Measurements from ENCODE around the gene AP1B1.
"Not testable (repeated sequence)": the region's sequence is repeated elsewhere in the genome, so short reads cannot be mapped to it uniquely, and the experiment has no call there.

Gene AP1B1

DNA sequence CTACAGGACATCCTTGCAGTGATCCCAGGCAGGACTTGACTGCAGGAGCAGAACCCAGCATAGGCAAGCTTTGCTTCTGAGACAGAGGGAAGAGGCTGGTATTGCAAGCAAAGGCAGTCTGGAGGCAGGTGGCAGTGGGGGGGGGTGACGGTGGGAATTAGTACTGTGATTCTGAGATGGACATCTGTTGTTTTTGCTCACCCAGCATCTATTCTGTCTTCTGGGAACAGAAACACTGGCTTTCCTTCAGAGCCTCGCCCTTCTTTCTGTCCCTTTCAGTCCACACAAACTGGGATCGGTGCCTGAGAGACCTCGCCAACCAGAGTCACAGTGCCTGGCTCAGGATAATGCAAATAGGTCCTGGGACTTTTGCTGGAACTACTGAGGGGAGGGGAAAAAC, 41.7 kb downstream of the AP1B1 start:
- no peak for DNase-seq

DNA sequence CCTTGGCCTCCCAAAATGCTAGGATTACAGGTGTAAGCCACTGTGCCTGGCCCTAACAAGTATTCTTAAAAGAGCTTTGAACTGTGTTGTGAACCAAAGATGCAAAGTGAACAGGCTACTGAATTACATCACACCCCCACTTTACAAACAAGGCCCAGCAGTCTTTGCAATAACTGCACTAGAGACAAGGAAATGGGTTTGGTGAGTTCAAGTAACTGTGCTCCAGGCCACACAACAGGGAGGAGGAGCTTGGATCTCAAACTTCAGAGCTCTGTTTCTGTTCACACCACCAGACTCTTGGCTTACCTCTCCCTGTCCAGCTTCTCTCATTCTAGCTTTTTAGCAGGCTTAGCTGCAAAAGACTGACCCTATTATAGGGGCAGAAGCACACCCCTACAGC, 42.4 kb downstream of the AP1B1 start:
- no peak for DNase-seq

DNA sequence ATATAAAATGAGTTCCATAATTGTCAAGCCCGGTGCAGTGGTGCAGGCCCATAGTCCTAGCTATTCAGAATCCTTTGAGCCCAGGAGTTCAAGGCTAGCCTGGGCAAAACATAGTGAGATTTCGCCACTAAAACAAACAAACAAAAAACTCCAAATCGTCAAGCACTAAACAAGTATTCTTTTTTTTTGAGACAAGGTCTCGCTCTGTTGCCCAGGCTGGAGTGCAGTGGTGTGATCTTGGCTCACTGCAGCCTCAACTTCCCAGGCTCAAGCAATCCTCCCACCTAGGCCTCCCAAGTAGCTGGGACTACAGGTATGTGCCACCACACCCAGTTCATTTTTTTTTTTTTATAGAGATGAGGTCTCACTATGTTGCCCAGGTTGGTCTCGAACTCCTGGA, 43.5 kb downstream of the AP1B1 start:
- DNase-seq = not testable (repeated sequence)

DNA sequence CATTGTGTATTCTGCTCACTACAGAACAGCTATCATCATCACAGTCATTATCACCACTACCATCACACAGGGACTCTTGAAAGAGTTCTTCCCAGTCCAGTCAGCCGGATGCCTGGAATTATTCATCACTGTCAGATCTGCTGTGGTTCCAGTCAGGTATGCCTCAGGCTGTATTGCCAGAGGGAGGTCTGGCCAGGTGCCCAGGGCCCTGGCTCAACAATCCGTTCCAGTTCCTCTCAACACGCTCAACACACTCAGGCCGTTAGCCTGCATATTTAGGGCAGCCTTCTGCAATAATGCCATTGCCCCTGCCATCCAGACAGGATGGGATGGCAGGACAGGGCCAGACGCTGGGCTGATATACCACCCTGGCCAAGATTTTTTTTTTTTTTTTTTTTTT, 44.2 kb downstream of the AP1B1 start:
- DNase-seq = no peak

DNA sequence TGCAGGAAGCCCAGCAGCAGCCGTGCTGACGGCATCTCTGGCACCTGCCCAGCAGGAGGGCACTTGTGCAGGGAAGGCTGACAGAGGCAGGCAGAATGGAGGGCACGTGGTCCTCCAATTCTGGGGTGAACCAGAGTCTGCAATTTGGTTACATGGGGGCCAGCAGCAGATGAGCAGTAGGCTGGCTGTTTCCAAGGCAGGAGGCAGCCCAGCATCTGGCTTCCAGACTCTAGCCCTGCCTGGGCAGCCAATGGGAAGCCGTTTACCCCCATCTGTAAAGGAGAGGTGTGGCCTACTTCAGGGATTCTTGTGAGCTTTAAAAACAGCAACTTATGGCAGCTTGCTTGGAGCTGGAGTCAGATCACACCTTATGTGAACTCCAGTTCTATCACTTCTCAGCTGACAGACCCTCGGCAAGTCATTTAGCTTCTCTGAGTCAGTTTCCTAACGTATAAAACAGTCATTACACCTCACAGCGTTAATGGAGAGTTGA, 45.0 kb downstream of the AP1B1 start:
- no peak for DNase-seq

DNA sequence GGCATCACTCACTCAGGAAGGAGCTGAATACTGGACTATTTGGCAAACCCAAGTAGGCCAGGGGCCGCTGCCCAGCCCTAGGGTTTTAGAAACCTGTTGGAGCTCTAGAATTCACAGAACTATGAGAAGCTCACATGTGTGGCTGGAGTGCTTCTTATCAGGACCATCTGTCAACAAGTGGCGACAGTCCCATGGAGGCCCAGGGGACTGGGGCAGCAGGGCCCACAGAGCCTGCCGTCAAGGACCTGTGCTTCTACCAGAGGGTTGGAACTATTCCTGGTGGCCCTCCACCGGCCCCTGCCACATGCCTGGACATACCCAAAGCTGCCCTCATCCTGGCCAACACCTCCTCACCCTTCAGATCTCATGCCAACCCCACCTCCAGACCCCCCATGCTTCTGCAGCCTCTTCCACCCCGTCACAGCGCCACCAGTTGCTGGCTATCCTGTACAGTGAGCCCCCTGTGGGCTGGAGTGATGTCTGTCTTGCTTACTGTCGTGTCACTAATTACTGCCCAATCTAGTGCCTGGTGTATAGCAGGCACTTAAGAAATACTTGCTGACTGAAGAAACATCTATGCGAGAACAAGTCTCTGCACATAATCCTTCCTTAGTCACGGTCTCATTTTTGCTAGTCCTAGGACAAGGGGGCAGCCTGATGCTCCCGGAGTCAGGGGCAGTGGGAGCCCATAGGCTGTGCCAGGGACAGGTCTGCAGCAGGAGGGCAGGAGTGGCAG, 45.6 kb downstream of the AP1B1 start:
- no peak for DNase-seq

DNA sequence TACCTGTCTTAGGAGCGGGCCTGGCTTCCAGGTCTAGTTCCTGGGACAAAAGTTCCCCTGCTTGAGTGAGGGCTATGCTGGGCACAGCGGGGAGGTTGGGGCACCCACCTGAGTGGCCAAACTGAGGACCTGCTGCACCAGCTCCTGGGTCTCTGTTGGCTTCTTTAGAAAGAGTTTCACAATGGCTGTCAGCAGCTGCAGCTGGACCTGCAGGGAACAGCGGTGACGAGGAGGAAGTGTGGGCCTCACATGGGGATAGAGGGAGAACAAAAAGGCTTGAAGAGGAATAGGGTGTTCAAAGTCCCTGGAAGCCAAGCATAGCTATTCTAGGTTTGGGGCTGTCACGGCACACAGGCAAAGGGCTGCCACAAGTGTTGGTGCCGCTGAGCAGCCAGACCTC, 46.2 kb downstream of the AP1B1 start:
- no peak for DNase-seq

DNA sequence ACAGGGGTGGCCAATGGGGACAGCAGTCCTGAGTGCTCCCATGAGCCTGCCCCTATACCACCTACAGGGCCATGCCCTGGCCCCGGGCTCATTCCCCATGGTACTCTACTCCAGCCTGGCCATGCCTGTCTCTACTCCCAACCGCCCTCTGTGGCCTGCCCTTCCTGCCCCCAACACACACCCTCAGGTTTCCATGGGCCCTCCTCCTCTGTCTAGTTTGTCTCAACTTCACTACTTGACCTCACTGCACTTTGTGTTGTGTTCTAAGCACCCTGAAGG, 46.6 kb downstream of the AP1B1 start:
- DNase-seq = no peak

DNA sequence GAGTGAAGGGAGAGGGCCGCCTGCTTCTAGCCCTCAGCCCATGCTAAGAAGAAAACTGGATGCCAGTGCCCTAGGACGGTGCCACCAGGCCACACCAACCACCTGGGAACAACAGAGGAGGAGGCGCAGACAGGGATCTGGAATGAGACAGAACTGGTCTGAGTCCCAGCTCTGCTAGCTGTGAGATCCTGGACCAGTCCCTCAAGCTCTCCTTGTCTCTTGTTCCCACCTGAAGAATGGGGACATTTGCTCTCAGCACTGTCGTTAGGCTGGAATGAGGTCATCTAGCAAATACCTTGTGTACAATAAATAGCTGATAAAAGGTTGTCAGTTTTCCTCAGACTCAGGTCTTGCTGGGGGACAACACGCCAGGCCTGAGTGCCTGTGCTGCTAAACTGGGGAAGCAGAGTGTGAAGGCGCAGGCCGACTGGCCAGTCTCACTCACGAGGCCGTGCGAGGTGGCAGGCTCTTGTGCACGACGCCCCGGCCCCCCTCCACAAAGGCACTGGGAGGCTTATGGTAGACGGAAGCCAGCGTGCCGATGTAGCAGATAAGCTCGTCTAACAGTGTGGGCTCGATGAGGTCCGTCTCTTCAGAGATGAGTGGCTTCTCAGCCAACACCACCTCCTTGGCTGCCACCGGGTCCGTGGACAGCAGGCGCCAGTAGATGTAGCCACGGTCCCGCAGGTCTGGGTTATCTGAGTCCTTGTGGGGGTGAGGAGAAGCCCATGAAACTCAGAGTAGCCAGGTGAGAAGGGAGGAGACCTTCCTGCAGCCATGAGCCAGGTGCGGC, 47.1 kb downstream of the AP1B1 start:
- no peak for DNase-seq

DNA sequence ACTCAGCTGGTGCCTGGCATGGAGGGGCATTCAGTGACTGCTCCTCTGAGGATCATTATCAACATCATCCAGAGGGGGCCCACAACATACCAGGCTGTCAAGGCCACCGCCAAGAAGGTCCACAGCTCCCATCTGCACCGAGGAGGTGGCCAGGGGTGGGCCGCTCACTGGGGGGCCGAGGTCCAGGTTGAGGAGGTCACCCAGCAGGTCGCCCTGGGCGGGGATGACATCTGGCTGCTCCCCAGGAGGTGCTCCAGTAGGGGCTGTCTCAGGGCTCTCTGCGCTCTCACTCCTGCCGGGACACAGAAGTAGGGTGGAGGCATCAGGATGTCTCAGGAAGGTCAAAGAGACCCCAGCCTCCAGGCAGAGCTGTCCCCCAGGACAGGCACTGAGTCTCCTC, 47.8 kb downstream of the AP1B1 start:
- DNase-seq = no peak

DNA sequence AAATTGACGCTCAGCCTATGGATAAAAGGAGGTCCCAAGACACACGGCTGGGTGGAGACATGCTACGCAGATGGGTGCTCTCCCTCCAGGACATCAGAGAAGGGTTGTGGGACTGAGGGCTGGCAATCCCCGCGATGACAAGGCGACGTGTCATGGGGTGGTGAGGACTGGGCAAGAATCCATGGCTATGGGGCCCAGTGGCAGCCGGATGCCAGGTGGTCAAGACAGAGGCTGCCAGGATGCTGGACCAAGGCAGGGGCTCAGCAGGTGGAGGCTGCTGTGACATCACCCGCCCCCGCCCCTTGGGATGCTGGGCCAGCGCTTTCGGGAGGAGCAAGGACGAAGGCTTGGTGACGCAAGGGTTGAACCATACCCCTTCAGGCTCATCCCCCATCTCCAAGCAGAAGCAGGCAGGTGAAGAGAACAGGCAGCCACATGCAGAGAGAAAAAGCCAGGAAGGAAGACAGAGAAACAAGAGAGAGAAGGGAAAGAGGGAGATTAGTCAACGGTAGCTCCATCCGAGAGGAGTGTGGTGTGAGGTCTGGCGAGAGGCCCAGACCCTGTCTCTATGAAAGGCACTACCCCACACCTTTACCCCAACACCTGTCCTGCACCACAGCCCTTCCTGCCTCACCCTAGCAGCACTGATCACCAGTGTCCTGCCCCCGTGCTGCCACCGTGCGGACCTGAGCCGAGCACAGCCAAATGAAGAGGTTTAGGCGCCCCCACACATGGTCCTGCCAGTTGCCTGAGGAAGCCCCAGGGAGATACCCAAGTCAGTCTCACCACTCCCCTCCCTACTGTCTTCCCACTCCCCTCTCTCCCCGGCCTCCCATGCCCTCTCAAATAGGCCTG, 48.8 kb downstream of the AP1B1 start:
- no peak for DNase-seq

DNA sequence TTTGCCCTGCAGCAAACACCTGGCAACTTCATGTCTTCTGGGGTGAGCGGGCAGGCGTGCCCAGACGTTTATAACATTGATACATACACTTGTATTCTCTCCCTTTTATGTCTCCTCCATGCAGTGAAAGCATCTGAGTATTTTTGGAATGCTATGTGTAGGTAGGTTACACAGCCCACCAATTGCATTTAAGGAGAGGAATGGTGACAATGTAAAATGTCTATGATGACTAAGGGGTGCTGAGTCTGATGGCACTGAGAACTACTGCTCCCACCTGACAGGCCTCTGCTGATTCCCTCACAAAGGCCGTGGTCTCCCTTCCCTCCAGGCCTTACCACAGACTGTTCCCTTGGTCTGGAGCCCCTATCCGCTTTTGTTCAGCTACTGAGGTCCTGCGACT, 50.0 kb downstream of the AP1B1 start:
- no peak for DNase-seq

DNA sequence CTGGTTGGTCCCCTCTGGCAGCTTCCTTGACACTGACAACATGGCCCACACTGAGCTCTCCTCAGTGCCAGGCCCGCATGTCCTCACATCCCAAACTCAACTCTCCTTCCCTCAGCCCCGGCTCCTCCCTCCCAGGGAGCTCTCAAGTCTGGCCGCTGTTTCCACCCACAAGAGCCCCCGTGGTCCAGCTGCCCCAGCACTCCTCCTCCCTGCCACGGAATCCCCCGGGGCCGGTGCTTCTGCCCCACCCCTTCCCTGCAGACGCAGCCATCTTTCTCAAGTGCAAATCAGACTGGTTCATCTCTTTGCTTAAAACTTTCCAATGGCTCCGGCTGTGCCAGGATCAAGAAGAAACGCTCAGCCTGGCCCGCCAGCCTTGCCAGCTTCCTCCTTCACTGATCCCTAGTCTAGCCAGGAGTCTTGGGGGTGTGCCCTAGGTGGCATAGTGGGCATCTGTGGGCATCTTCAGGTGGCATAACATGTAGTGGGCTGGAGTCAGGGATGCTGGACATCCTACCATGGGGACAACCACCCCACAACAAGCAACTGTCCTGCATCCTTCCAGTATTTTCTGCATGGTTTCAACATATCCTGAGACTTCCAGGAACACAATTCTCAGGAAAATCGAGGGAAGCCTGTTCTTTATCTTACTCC, 50.6 kb downstream of the AP1B1 start:
- DNase-seq = no peak

DNA sequence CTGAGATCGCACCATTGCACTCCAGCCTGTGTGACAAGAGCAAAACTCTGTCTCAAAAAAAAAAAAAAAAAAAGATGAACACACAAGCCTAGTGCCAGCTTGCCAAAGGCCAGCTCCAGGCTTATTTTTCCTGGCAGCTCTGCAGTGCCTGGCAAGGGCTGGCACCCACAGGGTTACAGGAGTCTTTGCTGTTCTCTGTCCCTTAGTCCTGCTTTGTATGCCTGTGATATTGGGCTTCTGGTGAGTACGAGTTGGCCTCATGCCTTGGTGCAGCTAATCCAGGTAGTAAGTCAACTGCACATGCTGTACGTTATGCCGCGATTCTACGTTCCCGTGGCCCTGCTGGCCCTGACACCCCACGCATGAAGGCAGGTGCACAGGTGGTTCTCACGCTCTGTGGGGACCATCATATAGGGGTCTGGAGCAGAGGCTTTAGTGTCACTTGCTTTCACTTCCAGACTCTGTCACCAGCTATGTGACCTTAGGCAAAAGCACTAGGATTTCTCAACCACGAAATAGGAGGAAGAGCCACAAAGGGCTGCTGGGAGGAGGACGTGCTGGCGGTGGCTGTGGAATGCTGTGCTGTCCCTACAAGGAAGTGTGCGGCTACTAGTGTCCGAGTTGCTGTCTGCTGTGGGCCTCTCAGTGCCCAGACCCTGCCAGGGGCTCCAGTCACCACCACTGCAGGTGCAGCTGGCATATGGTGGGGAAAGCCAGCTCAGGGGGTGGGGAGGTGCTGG, 51.4 kb downstream of the AP1B1 start:
- DNase-seq = no peak

DNA sequence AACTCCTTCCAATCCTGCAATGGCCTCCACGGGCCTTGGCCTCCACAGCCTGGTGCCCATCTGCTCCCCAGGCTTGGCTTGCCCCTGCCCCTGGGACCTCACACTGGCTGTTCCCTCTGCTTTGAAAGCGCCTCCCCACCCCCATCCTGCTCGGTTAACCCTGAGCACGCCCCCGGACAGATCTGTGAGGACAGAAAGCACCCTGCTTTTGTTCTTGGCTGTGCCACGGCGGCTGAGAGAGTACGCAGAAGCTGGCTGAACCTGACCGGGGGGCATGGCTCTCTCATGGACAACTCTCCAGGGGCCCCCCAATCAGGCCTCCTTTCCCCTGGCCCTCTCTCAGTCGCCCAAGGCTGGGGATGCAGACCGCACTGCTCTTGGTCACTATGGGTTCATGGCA, 52.7 kb downstream of the AP1B1 start:
- DNase-seq = no peak

DNA sequence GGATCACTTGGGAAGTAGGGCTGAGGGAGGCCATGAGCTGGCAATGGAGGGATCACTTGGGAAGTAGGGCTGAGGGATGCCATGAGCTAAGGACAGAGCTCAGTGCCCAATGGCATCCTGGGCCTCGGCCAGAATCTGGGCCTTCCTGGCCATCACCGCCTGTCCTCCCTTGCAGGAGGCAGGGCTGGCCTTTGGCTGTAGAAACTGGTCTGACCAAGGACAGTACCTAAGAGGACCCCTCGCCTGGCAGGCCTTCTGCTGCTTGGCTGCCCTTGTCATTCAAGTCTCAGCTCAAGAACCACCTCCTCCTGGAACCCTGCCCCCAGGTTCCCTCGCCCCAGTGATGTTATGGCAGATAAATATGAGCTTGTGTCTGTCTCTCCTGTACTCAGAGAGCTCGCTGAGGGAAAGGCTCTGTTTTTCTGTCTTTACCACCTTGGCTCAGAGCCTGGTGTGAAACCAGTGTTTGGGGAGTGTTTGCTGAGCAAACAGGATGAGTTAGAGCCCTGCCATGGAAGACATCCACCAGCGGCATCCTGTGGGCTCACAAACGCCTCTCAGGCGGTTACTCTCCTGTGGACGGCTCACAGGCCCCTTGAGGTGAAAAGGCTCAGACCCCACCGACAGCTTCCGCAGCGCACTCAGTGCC, 53.5 kb downstream of the AP1B1 start:
- DNase-seq = no peak

DNA sequence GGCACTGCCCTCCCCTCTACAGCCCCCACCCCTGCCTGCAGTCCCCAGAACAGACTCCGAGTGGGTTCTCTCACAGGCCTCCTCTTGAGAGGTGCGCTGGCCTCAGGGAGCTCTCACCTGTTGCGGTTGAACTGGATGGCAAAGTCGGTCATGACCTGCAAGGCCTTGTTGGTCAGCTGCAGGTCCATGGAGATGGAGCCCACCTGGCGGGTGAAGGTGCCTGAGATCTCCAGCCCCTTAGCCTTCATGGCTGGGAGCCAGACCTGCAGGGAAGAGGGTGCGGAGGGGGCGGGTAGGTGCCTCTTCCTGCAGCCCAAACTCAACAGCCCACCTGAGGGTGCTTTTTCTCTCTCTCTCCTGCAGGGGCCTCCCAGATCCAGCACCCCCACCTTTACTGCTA, 54.2 kb downstream of the AP1B1 start:
- no peak for DNase-seq

DNA sequence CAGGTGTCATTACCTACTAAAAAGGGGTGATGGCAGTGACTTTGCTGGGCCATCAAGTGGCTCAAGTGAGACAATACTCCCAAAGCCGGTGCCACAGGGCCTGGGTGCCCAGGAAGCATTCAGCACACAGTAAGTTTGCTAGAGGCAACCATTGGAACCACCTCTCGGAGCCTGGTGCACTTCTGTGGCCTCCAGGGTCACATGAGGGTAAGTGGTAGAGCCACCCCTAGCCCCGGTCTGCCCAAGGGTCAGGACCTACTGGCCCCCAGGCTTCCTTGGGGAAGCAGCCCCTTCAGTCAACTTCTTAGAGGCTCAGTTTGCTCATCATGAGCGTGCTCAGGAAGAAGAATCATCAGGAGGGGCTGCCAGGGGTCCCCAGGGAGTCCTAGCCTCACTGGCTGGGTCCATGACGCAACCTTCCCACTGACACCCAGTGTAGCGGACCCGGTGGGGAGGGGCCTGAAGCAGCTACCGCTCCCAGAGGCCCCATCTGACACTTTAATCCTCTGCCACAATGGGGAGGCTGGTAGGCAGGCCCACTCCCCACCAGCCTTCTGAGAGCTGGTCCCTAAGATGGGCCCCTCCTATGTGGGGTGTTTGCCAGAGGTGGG, 55.4 kb downstream of the AP1B1 start:
- no peak for DNase-seq

DNA sequence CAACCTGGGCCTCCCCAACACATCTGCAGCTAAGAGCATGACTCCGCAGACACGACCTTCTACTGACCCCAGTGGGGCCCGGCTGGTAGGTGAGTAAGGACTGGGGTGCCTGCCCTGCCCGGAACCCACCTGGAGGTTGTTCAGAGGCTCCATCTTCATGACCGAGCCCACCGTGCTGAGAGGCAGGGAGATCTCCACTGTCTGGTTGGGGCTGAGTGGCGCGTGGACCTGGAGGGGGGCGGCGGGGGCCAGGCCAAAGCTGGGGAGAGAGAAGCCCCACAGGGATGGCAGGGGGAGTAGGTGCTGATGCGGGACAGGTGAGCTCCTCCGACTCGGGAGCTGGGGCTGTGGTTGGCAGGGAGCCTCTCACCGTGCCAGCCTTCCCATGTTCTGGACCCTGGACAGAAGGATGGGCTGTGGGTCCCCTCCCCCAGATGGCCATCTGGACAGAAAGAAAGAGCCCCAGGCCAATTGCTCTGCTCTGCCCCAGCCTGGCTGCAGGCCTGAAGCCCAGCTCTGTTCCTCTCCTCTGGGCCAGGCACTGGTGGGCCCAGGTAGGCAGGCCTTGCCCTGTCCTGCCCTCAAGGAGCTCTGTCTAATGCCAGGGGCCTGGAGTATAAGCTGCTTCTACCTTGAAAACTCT, 56.6 kb downstream of the AP1B1 start:
- no peak for DNase-seq

DNA sequence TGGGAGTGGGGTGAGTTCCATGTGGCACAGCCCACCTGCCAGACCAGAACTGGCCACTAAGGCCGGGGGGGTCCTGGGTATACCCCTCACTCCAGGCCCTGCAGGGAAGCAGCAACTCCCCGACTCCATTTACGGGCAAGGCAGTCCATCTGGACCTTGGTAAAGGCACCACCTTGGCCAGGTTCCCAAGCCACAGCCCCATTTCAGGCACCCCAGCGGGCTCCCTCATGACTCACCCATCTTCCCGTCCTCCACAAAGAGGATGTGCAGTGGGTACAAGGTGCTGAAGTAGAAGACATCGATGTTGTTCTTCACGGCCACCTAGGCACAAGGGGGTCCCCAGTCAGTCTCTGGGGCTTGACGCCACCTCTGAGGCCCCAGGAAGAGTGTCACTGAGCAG, 57.2 kb downstream of the AP1B1 start:
- no peak for DNase-seq

DNA sequence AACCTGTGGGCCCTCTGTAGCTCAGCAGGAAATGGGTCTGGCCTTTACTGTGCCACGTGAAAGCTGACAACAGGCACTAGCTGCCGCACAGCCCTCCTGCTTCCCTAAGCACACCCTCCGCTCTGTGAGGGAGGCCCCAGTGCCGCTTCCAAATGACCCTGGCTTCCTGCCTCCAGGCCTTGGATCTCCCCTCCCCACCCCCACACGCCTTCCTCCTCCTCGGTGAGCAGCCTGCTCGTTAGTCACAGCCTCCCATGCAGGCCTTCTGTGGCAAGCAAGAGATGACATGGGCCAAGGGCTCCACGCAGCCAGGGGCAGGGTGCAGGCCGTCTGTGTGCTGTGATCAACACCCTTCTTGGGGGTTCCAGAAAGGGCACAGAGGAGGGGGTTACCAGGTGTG, 57.6 kb downstream of the AP1B1 start:
- DNase-seq = no peak

Measured in CD4-positive, alpha-beta T cell treated with Interleukin-10 for 1 hour (primary cell).